GM19438 (cell line): ENCODE data around the gene SAMMSON.

Experiments used
- ATAC-seq: cut with Tn5 transposase; IDR thresholded peaks from one replicate; pipeline ENCODE4 v1.9.1; 2021; ENCODE audit warnings: low read depth; ENCODE audit not compliant: unreplicated experiment

Gene SAMMSON

DNA sequence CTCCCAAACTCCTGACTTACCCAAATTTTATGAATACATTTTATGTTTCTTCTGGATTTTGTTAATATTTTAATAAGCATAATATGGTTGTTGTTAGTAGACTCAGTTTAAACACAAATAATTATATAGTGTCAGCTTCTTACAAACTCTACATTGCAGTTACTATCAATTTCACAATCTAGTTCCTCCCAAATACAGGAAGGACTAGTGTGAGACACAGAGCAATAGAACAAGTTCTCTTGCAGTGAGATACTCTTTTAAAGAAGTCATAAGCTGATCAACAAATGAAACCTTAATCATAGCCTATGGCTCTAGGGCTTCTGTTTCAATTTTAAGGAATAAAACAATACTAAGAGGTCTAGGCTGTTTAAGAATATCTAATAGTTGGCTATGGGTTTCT lies 86.1 kb downstream of the SAMMSON start:
- ATAC-seq = no peak

DNA sequence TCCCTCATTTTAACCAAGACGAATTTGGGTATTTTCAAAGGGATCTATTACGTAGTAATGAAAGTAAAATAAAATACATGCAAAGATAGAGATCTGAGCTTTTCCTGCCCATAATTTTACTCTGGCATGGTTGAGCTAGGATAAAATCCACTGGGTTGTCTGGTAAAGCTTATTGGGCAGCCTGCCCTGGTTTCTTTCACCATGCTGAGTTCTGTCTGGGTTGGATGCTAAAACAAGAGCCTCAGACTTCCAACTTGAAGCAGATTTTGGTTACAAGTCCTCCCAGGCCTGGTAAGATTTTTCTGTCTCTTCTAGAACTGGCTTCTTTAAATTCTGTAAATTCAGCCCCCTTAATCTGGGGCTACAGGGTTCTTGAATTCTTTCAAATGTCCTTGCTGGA lies 86.8 kb downstream of the SAMMSON start:
- ATAC-seq = no peak

DNA sequence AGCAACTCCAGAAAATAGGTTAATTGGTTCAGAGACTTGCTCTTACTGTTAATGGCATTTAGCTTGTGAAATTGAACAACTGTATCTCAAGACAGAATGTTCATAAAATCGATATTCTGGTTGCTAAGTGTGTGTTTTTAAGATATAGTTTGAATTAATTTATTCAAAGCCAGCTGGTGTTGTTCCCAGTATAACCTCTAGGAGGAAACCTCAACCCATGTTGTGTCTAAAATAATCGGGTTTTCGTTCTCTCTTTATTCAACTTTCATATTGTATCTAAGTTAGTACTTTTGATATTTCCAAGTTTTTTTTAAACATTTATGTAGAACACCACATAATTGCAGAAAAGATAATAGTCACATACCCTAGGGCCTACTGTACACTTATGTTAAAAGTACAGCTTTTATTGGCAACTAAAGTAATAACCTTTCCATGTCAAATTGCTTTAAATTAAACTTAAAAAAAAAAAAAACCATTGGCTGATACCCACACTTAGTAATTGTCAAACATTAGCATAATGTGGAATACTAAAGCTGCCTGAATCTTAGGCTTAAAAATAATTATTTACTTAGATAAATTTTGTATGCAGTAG lies 90.9 kb downstream of the SAMMSON start:
- ATAC-seq = no peak

DNA sequence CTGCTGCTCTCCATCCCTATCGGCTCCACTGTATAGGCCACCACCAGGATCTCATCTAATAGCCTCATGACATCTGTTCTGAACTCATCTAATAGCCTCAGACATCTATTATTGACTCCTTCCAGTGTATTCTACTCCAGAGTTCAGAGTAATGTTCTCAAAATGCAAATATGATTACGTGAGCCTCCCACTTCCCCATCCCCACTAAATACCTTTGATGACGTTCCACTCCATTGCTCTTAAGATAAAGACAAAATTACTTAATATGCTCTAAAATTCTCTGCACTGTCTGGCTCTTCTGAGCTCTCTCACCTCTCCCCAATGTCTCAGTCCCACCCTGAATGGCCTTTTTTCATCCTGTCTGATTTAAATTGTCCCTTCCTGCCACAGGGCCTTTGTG lies 94.7 kb downstream of the SAMMSON start:
- ATAC-seq = no peak

DNA sequence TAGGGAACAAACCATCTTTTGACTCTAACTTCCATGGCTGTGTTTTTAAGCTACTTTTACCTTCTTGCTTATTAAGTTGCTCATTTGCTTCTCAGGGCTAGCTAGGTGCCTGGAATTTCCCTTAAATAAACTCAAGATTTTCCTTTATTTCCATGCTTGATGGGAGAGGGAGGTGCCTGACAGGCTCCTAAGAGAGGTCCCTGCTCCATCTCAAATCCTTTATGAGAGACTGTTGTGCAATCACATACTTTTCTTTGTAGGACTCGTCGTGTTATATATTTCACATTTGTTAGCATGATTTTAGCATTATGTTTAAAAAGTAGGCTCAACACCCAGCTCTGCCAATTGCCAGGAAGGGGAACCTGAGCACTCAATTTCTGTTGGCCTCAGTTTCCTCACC lies 95.7 kb downstream of the SAMMSON start:
- no peak for ATAC-seq

DNA sequence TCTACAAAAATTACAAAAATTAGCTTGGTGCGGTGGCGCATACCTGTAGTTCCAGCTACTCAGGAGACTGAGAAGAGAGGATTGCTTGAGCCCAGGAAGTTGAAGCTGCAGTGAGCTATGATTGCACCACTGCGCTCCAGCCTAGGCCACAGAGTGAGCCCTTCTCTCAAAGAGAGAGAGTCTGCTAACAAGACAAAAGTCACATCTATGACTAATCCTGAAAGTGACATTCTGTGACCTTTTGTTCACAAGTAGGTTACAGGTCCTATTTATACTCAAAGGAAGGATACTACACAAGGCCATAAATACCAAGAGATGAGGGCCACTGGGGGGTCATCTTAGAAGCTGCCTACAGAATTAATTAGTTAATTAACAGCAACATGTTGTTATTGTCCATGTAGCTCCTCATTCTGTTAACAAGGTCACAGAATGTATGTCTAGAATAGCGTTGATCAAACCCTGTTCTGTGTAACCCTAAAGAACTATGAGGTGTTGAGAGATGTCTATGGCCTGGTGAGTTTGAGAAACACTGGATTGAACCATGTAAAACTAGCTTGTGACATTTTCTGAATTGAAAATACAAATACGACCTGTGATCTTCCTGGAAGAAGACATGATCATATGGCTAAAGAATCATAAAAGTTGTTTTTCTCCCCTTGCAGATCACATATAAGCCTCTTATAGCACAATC lies 97.0 kb downstream of the SAMMSON start:
- peak; percentile 82 for ATAC-seq

DNA sequence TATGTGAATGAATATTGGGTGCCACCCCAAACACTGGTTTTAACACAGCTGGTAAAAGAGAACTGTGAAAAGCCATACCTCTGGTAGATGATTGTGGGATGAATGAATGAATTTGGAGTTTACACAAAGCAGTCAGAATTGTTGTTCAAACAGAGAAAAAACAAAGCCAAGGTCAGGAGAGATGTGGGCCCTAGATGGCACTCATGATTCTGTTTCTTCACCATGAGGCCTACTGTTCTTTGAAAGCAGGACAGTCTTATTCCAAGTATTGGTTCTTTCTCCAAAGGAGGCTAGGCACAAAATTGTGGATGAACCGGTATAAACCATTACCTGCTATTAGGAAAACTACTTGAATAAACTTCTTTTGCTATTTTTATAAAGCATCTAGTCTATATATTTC lies 97.6 kb downstream of the SAMMSON start:
- ATAC-seq = no peak

DNA sequence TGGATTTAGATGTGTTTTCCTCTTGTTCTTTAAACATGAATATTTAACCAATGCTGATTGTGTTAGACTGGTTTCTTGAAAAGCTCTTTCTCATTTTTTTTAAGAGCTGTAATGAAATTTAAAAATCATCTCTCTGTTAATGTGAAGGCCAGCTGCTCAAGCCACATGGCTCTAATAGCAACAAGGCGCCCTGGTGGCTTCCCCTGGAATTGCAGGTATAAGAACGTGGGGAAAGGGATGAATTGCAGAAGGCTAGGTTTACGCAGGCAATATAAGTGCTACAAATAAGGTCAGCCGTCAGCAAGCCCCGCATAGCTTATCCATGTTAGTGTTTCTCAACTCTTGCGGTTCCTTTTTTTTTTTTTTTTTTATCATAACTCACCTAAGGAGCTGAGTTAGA lies 108.5 kb downstream of the SAMMSON start:
- ATAC-seq = no peak

DNA sequence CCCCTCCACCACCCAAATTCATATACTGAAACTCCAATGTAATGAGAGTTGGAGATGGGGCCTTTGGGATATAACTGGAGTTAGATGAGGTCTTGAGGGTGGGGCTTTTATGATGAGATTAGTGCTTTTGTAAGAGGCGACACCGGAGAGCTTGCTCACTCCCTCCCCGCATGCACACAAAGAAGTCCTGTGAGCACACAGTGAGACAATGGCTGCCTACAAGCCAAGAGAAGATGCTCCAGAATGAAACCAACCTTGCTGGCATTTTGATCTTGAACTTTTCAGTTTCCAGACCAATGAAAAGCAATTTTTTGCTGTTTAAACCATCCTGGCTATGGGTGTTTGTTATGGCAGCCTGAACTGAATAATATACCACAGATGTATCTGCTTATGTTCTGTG lies 109.0 kb downstream of the SAMMSON start:
- no peak for ATAC-seq

DNA sequence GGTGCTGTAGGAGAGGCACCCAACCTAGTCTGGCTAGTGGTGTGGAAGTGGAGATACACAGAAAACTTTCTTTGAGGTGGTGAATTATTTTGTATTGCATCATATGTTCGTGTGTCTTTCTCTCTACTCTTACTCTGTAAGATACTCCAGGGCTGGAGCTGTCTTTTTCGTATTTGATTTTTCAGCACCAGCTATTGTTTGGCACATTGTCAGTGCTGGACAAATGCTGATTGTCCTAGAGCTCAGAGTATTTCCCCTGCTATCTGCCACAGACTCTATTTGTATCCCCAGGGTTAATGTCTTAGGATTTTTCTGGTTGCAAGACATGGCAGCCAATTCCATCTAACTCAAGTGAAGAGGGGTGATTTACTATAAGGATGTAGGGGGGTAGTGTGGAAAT lies 110.5 kb downstream of the SAMMSON start:
- no peak for ATAC-seq

DNA sequence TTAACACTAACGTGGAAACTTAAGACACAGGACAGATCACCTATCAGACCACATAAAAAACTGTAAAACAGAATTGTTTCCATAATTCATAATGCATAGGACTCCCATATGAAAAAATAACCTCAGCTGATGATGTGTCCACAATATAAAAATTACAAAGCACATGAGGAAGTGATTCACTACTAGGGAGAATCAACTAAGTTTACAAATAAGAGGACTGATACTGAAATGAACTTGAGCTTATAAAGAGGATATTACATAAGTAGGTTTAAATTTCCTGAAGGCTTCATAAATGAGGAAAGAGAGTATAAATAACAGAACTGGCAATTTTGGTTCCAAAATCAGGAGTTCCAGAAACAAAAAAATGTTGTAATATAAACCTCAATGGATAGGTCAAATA lies 111.9 kb downstream of the SAMMSON start:
- no peak for ATAC-seq

DNA sequence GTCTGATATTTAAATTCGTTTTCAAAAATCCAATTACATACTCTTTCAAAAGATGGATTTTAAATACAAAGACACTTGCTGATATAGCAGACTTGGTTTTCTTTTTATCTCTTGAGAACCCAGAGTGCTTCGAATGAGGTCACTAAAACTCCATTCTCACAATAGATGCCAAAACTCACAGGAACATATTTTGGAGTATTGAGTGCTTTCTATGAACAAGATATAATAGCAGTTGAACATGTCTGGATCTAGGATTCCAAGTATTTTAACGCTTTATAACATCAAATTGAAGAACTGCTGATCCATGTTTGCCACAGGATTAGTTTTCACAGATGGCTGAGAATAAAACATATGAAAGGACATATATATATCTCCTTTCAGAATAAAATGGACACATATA lies 113.2 kb downstream of the SAMMSON start:
- no peak for ATAC-seq

DNA sequence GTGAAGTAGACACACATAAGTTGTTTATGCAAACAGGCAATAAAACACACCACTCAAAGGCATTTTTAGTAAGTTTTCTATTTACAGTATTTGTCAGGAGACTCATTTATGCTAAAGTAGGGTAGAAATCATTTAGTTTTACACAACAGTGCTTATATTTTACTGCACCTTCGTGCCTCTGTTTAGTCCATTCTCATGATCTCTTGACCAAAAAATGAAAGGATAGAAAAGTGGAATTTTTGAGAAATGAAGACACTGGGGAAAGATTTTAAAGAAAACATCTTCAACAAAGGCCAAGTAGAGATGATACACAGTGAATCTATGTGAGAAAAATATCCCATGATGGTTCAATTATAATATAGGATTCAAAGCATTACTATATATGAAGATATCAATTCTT lies 114.9 kb downstream of the SAMMSON start:
- no peak for ATAC-seq

DNA sequence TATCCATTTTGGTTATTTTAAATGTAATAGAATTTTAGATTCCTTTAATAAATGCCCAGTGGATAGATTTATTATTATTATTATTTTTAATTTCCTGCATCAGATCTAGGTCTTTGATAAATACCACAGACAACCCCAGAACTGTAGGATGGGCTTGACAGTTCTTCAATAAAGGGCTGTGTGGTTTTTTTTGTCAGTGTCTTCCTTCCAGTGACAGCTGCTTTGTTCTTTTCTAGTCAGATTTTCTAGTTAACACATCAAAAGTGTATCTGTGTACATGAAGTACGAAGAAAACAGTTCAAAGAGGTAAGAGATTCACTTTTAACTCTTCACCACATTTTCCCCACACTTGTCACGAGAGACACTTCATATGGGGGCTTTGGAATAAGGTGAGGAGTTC lies 120.3 kb downstream of the SAMMSON start:
- no peak for ATAC-seq
